KMS-11 (cell line): Measurements from ENCODE around the gene SEPTIN2.

ENCODE experiments used
- H2AFZ ChIP-seq: fragments of 200-600 bp; sonication (generic); 2 replicates; pipeline ENCODE4 v1.6.1; 2016; ENCODE audit warnings: antibody characterized with exemption, mixed run types, low read depth
- H3K27ac ChIP-seq: fragments of 200-600 bp; sonication (generic); 2 replicates; pipeline ENCODE4 v1.6.1; 2016; ENCODE audit warnings: mild to moderate bottlenecking, mixed run types
- H3K27me3 ChIP-seq: fragments of 200-600 bp; sonication (generic); 2 replicates; pipeline ENCODE4 v1.6.1; 2017; ENCODE audit warnings: mild to moderate bottlenecking, low read depth, mixed run types, moderate library complexity; ENCODE audit not compliant: insufficient read depth
- H3K36me3 ChIP-seq: fragments of 200-600 bp; sonication (generic); 2 replicates; pipeline ENCODE4 v1.6.1; 2017; ENCODE audit warnings: mild to moderate bottlenecking, mixed run types; ENCODE audit not compliant: insufficient read depth
- H3K4me1 ChIP-seq: fragments of 200-600 bp; sonication (generic); 2 replicates; pipeline ENCODE4 v1.6.1; 2016; ENCODE audit warnings: mild to moderate bottlenecking, low read depth, mixed run types; ENCODE audit not compliant: poor library complexity, severe bottlenecking
- H3K4me2 ChIP-seq: fragments of 200-600 bp; sonication (generic); 2 replicates; pipeline ENCODE4 v1.7.0; 2016; ENCODE audit warnings: mild to moderate bottlenecking, mixed run types
- H3K4me3 ChIP-seq: fragments of 200-600 bp; sonication (generic); IDR thresholded peaks from 2 replicates; pipeline ENCODE4 v1.6.1; 2017; ENCODE audit warnings: low read depth, low read length, mixed read lengths; ENCODE audit not compliant: insufficient read depth
- H3K79me2 ChIP-seq: fragments of 200-600 bp; sonication (generic); 2 replicates; pipeline ENCODE4 v1.6.1; 2016; ENCODE audit warnings: low read depth, mixed run types; ENCODE audit not compliant: insufficient read depth
- H3K9ac ChIP-seq: fragments of 200-600 bp; sonication (generic); 2 replicates; pipeline ENCODE4 v1.6.1; 2016; ENCODE audit warnings: mild to moderate bottlenecking, mixed run types
- H4K20me1 ChIP-seq: fragments of 200-600 bp; sonication (generic); 2 replicates; pipeline ENCODE4 v1.6.1; 2016; ENCODE audit warnings: mild to moderate bottlenecking, mixed run types; ENCODE audit not compliant: insufficient read depth
- CTCF ChIP-seq: fragments of 200-600 bp; sonication (generic); conservative IDR thresholded peaks from 2 replicates; pipeline ENCODE4 v1.6.1; 2017; ENCODE audit warnings: low read depth, mild to moderate bottlenecking, antibody characterized with exemption, low read length, moderate library complexity, mixed read lengths

SEPTIN2 gene

GRCh38 chr2:241285596-241285995 is 30.1 kb upstream of the SEPTIN2 start:
- Histone ChIP-seq H3K9ac (no peak overlapping the region), H3K27me3 (no peaks in the 10 kb centered on the region), H3K4me1 (peaks cover 9% of the 10 kb centered on the region), H3K79me2 (peaks cover 60% of the 10 kb centered on the region), H3K27ac (no peak overlapping the region), H3K4me2 (no peak overlapping the region), H3K36me3 (no peaks in the 10 kb centered on the region), H3K4me3 (no peak overlapping the region), H2AFZ (no peak overlapping the region), H4K20me1 (no peaks in the 10 kb centered on the region)
- no peak for TF ChIP-seq CTCF

GRCh38 chr2:241286348-241287090 is 29.2 kb upstream of the SEPTIN2 start:
- Histone ChIP-seq H3K4me3 (no peak overlapping the region), H3K4me2 (no peak overlapping the region), H3K9ac (no peak overlapping the region), H3K27ac (no peak overlapping the region), H3K36me3 (no peaks in the 10 kb centered on the region), H3K27me3 (no peaks in the 10 kb centered on the region), H3K4me1 (peaks cover 6% of the 10 kb centered on the region), H4K20me1 (no peaks in the 10 kb centered on the region), H3K79me2 (peaks cover 67% of the 10 kb centered on the region), H2AFZ (no peak overlapping the region)
- TF ChIP-seq CTCF, result no peak

- no peak for TF ChIP-seq CTCF
- no peak overlapping the region for H2AFZ ChIP-seq
- H3K9ac ChIP-seq, result no peak overlapping the region
- peaks cover 77% of the 10 kb centered on the region for H3K79me2 ChIP-seq
- H3K4me3 ChIP-seq, result no peak overlapping the region
- H3K36me3 ChIP-seq, result no peaks in the 10 kb centered on the region
- H3K4me1 ChIP-seq, result peaks cover 16% of the 10 kb centered on the region
- no peaks in the 10 kb centered on the region for H4K20me1 ChIP-seq
- no peak overlapping the region for H3K27ac ChIP-seq
- no peak overlapping the region for H3K4me2 ChIP-seq
- no peaks in the 10 kb centered on the region for H3K27me3 ChIP-seq
Observed at GRCh38 chr2:241288324-241288888, 27.3 kb upstream of the SEPTIN2 start.

- Histone ChIP-seq H3K79me2 (peaks cover 83% of the 10 kb centered on the region), H3K9ac (no peak overlapping the region), H3K4me1 (peaks cover 17% of the 10 kb centered on the region), H2AFZ (no peak overlapping the region), H3K4me2 (no peak overlapping the region), H3K4me3 (no peak overlapping the region), H3K36me3 (no peaks in the 10 kb centered on the region), H3K27me3 (no peaks in the 10 kb centered on the region), H3K27ac (no peak overlapping the region), H4K20me1 (no peaks in the 10 kb centered on the region)
- no peak for TF ChIP-seq CTCF
Observed at GRCh38 chr2:241289053-241289452, 26.7 kb upstream of the SEPTIN2 start.
